ENCODE results near the gene MTAP.

DNA sequence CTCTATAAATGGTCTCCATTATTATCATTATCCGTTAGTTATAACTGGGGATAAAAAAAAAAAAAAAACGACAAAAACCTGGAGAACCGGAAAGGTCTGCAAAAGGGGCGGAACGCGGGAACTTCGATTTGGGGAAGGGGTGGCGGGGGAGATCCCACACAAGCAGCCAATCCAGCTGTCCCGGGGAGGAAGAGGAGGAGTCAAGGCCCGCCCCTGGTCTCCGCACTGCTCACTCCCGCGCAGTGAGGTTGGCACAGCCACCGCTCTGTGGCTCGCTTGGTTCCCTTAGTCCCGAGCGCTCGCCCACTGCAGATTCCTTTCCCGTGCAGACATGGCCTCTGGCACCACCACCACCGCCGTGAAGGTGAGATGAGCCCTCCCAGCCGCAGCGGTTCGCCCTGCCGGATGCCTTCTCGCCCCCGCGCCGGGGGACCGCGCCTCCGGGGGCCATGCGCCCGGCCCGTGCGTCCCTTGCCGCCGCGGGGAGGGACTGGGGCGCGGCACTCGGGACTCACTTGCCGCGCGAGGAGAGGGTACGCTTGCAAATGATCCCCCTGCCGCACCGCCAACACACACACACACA, at the start of gene MTAP:
- TF ChIP-seq, protein P1, sequence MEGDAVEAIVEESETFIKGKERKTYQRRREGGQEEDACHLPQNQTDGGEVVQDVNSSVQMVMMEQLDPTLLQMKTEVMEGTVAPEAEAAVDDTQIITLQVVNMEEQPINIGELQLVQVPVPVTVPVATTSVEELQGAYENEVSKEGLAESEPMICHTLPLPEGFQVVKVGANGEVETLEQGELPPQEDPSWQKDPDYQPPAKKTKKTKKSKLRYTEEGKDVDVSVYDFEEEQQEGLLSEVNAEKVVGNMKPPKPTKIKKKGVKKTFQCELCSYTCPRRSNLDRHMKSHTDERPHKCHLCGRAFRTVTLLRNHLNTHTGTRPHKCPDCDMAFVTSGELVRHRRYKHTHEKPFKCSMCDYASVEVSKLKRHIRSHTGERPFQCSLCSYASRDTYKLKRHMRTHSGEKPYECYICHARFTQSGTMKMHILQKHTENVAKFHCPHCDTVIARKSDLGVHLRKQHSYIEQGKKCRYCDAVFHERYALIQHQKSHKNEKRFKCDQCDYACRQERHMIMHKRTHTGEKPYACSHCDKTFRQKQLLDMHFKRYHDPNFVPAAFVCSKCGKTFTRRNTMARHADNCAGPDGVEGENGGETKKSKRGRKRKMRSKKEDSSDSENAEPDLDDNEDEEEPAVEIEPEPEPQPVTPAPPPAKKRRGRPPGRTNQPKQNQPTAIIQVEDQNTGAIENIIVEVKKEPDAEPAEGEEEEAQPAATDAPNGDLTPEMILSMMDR (IDR thresholded peaks at IDR 0.05; ENCODE audit: borderline replicate concordance, extremely low read depth, low read length, poor library complexity, severe bottlenecking) = no peak
- TF ChIP-seq EZH2 (IDR thresholded peaks at IDR 0.05; ENCODE audit: borderline replicate concordance, low read depth, low read length, severe bottlenecking) = no peak
